Stimulated activated memory B cell treated with anti-CD40 and anti-IgM and Interleukin-4, amounts not matched to agents 10 μg/mL and 1 μg/mL and 100 μg/mL, for 72 hours (primary cell): ENCODE results near the gene LLGL1.

Experiments used
- ATAC-seq: fragments of 150-1000 bp; cut with Tn5 transposase; 2 replicates; pipeline ENCODE4 v1.10.0; 2021
- H3K27ac Mint-ChIP-seq: one replicate; pipeline ENCODE4 v1.8.0; 2022; ENCODE audit warnings: mild to moderate bottlenecking, mixed read lengths
- H3K27me3 Mint-ChIP-seq: one replicate; pipeline ENCODE4 v1.8.0; 2022; ENCODE audit warnings: mixed read lengths
- H3K36me3 Mint-ChIP-seq: one replicate; pipeline ENCODE4 v1.8.0; 2022; ENCODE audit warnings: mixed read lengths
- H3K4me1 Mint-ChIP-seq: one replicate; pipeline ENCODE4 v1.8.0; 2022; ENCODE audit warnings: mixed read lengths
- H3K4me3 Mint-ChIP-seq: one replicate; pipeline ENCODE4 v1.8.0; 2022; ENCODE audit warnings: mild to moderate bottlenecking, moderate library complexity, mixed read lengths
- H3K9me3 Mint-ChIP-seq: one replicate; pipeline ENCODE4 v1.8.0; 2022; ENCODE audit warnings: mixed read lengths

The LLGL1 gene

DNA sequence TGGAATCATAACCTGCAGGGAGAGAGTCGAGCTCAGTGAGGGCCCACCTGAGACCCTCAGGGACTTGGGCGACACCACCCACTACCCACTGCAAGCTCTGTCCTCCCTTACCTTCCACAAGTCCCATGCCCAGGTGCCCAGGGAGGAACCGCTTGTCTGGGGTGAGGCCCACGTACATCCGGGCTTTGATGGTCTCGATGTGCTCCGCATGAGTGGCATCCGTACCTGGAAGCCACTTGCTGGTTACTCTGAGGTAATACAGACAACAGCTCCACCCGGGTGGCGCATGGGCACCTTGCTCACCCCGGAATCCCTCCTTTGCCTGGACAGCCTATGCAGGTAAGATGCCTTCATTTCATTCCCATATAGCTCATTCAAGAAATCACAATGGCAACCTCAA, 59.9 kb downstream of the LLGL1 start:
- no peaks in the 10 kb centered on the region for H3K27me3 Mint-ChIP-seq

DNA sequence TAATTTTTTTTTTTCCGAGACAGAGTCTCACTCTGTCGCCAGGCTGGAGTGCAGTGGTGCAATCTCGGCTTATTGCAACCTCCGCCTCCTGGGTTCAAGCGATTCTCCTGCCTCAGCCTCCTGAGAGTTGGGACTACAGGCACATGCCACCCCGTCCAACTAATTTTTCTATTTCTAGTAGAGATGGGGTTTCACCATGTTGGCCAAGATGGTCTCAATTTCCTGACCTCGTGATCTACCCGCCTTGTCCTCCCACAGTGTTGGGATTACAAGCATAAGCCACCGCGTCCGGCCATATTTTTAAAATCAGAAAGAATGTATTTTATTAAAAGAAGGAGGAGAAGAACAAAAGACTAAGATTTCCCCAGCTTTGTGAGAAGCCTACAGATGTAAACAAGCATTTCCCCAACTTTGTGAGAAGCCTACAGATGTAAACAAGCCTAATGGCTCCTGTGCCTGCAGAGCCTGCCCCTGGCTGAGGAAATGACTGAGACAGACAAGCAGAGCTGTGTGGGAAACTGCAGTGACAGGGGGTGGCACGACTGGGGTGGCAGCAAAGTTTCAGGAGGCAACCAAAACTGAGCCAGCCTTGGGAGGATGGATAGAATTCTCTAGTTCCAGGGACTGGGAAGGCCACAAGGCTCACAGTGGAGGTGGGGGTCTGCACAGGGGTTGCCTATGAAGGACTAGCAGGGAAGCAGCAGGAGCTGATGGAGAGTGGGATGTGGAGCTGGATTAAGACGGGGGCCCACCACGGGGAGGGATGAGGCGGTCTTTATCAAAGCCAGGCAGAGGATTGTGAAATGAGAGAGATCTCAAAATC, 66.5 kb downstream of the LLGL1 start:
- no peaks in the 10 kb centered on the region for H3K27me3 Mint-ChIP-seq
- H3K4me1 Mint-ChIP-seq: peaks cover 4% of the 10 kb centered on the region
- no peaks in the 10 kb centered on the region for H3K9me3 Mint-ChIP-seq
- no peak for ATAC-seq
- no peak overlapping the region for H3K27ac Mint-ChIP-seq
- H3K4me3 Mint-ChIP-seq: no peak overlapping the region
- H3K36me3 Mint-ChIP-seq: peaks cover 50% of the 10 kb centered on the region

More for the DNA sequence above, 59.9 kb downstream of the LLGL1 start:
- Mint-ChIP-seq H3K4me1 (no peaks in the 10 kb centered on the region), H3K27ac (no peak overlapping the region), H3K4me3 (no peak overlapping the region), H3K36me3 (peaks cover 68% of the 10 kb centered on the region), H3K9me3 (no peaks in the 10 kb centered on the region)
- ATAC-seq: no peak
